Ovary (tissue), 9 donors: Measurements from ENCODE around the gene PKM. TPM values are rescaled to one million over a fixed set of nuclear protein-coding genes. Genes with fewer than 3 reads are reported as not detected.
"Not testable (repeated sequence)": the region's sequence is repeated elsewhere in the genome, so short reads cannot be mapped to it uniquely, and the experiment has no call there.

Experiments
- DNase-seq, 5 donors: peaks; one replicate each; pipeline ENCODE4 v3.0.0-alpha.2; 2019 to 2020
- H3K27ac ChIP-seq, 2 donors: fragments of 200-600 bp; one replicate each; pipeline versions ENCODE4 v1.5.1 to v1.8.0; 2019 to 2022
- H3K27me3 ChIP-seq: fragments of 200-600 bp; one replicate; pipeline ENCODE4 v1.8.0; 2022
- H3K36me3 ChIP-seq: fragments of 200-600 bp; sonication (generic); one replicate; pipeline ENCODE4 v1.5.1; 2019
- H3K4me1 ChIP-seq: one replicate; pipeline ENCODE4 v1.8.1; 2013; ENCODE audit warnings: mild to moderate bottlenecking, moderate library complexity; ENCODE audit not compliant: insufficient read depth
- H3K4me3 ChIP-seq: fragments of 200-600 bp; sonication (generic); one replicate; pipeline ENCODE4 v1.5.1; 2017
- H3K9me3 ChIP-seq, 2 donors: fragments of 200-600 bp in 1 of 2; sonication (generic) in 1 of 2; one replicate each; pipeline versions ENCODE4 v1.5.1 to v1.8.1; 2013 to 2019; ENCODE audit warnings: mild to moderate bottlenecking in 1 of 2, moderate library complexity in 1 of 2
- EP300 ChIP-seq: sonication (generic); formaldehyde crosslinking; IDR thresholded peaks from one replicate; pipeline ENCODE4 v1.6.1; 2017; ENCODE audit warnings: antibody characterized with exemption
- POLR2A ChIP-seq: fragments of 450-650 bp; IDR thresholded peaks from one replicate; pipeline ENCODE4 v1.6.1; 2017; ENCODE audit warnings: antibody characterized with exemption, mild to moderate bottlenecking, moderate library complexity
- WGBS, 3 donors: extraction: QIAGEN DNeasy Blood & Tissue Kit in 1 of 3; methylation state at CpG; one replicate each; pipeline versions ENCODE4 v1.1.5 to v1.1.7; 2013 to 2017; 5-methylcytosine and 5-hydroxymethylcytosine counted together
- intact Hi-C, 4 donors: fragments of 100-400 bp; cut with DNase I; formaldehyde crosslinking; loops; one replicate each; pipeline versions ENCODE4 v1.11.0 to v1.15.1; 2022 to 2023
- polyA plus RNA-seq, 2 donors: library from polyadenylated mRNA; stranded (reverse); fragments of 200-250 nt in 1 of 2; fragments of 350-450 nt in 1 of 2; fragmentation: Illumina TruSeq in 1 of 2; extraction: RNeasy Lipid Tissue Mini Kit (QIAGEN cat#74804) in 1 of 2; gene quantifications; one replicate each; pipeline ENCODE4 v1.2.3, GENCODE V29; 2013 to 2014
- total RNA-seq, 7 donors: library from RNA; depleted of rRNA in 2 of 7; stranded (reverse); fragments of >200 nt in 2 of 7; fragmentation: NEBNext Ultra II Directional in 3 of 7; extraction: Animal tissue kit (Norgen Biotek cat#: 25700) in 3 of 7; gene quantifications; one replicate each; pipeline versions ENCODE4 v1.1.0 to v1.2.4, GENCODE V29; 2016 to 2023
- TF ChIP-seq, protein P1 (sequence below), 3 donors: fragments of 450-650 bp in 2 of 3; fragments of 200-600 bp in 1 of 3; IDR thresholded peaks; one replicate each; pipeline versions ENCODE4 v1.5.1 to v1.8.0; 2016 to 2022; ENCODE audit warnings: antibody characterized with exemption in 3 of 3, mild to moderate bottlenecking in 1 of 3
- donor health status: DM: no; HTN: no; CAD: no; lungs with moderate emphysema.
- donor health status: DM: no; HTN: no; CAD: no.
- donor health status: Bipolar disorder and iron deficiency.
- donor health status: DM: yes; HTN: yes; CAD: no.
- donor health status: DM: no; HTN: no; CAD: no.
- donor health status: DM: yes; HTN: yes; CAD: no.

Gene PKM
- total and polyA plus RNA-seq, 9 donors = 128 to 692 (median 291) TPM

DNA sequence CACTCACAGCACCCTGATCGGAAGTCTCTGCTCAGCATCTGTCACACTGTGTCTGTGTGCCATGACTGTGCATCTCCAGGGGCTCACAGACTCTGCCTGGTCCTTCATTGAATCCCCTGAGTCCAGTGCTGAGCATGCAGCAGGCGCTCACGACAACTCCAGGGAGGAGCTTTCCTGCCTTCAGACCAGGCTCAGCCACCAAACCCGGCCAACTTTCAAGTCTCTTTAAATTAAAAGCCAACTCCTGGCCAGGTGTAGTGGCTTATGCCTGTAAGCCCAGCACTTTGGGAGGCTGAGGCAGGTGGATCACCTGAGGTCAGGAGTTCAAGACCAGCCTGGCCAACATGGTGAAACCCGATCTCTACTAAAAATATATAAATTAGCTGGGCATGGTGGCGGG, 57.6 kb downstream of the PKM start:
- Histone ChIP-seq H3K9me3 (no peaks in the 10 kb centered on the region), H3K27me3 (no peaks in the 10 kb centered on the region), H3K27ac (no peak overlapping the region), H3K36me3 (no peaks in the 10 kb centered on the region), H3K4me3 (no peak overlapping the region), H3K4me1 (no peaks in the 10 kb centered on the region)
- TF ChIP-seq EP300 = no peak
- no peak for TF ChIP-seq POLR2A
- TF ChIP-seq, protein P1, sequence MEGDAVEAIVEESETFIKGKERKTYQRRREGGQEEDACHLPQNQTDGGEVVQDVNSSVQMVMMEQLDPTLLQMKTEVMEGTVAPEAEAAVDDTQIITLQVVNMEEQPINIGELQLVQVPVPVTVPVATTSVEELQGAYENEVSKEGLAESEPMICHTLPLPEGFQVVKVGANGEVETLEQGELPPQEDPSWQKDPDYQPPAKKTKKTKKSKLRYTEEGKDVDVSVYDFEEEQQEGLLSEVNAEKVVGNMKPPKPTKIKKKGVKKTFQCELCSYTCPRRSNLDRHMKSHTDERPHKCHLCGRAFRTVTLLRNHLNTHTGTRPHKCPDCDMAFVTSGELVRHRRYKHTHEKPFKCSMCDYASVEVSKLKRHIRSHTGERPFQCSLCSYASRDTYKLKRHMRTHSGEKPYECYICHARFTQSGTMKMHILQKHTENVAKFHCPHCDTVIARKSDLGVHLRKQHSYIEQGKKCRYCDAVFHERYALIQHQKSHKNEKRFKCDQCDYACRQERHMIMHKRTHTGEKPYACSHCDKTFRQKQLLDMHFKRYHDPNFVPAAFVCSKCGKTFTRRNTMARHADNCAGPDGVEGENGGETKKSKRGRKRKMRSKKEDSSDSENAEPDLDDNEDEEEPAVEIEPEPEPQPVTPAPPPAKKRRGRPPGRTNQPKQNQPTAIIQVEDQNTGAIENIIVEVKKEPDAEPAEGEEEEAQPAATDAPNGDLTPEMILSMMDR (IDR thresholded peaks at IDR 0.05) = no peak
- no peak for DNase-seq
- WGBS, 3 donors = 88 to 95% (median 92%) methylated on average over 6 of the region's 6 CpGs
- intact Hi-C loops = no loop called here

DNA sequence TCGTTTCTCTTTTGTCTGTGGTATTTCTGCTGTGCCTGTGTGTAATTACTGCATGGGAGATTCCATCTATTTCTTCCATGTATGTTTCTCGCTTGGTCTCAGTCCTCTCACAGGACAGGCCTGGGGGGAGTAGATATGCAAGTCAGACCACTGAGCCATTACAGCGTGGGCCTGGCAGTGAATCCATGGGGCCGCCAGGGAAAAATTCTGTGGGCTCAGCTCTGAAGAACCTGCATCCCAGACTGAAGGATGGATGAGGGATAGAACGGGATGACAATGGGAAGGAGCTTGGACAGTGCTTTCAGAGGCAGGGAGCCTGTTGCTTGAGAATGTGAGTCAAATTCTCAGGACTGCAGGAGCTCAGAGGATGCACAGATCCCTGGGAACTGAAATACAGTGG, 58.2 kb downstream of the PKM start:
- Histone ChIP-seq H3K27ac (no peak overlapping the region), H3K27me3 (no peaks in the 10 kb centered on the region), H3K4me3 (no peak overlapping the region), H3K36me3 (no peaks in the 10 kb centered on the region), H3K9me3 (no peaks in the 10 kb centered on the region), H3K4me1 (no peaks in the 10 kb centered on the region)
- DNase-seq = no peak
- 71 to 79% (median 75%) methylated on average over 5 of the region's 5 CpGs for WGBS, 3 donors
- TF ChIP-seq POLR2A (no peak), EP300 (no peak)
- TF ChIP-seq, protein P1 (IDR thresholded peaks at IDR 0.05) = no peak
- intact Hi-C loops = no loop called here

DNA sequence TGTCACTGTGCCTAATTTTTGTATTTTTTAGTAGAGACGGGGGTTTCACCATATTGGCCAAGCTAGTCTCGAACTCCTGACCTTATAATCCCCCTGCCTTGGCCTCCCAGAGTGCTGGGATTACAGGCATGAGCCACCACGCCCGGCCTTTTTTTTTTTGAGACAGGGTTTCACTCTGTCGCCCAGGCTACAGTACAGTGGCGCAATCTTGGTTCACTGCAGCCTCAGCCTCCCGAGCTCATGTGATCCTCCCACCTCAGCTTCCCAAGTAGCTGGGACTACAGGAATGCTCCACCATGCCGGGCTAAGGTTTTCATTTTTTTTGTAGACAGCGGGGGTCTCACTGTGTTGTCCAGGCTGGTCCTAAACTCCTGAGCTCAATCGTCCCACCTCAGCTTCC, 59.0 kb downstream of the PKM start:
- 85 to 89% (median 86%) methylated on average over 10 of the region's 10 CpGs for WGBS, 3 donors
- H3K4me1 ChIP-seq, H3K27me3 ChIP-seq, DNase-seq, H3K4me3 ChIP-seq, H3K27ac ChIP-seq, H3K9me3 ChIP-seq, H3K36me3 ChIP-seq, intact Hi-C loops: not testable (repeated sequence)

DNA sequence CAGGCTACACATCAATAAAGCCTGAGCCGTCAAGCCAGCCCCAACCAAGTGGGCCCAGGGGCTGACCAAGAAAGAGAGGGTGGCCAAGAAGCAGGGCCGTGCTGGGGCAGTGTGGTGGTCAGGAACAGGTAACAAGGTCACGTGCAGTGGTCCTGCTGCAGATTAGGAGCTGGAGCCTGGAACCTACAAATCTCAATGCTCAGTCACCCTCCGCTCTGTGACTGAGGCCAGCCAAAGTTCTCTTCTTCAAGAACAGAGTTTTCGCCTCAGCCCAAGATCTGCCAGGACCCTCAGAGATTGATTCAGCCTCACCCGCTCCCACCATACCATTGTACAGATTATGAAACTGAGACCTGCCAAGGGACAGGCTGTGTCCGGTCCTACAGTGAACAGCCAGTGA, 60.3 kb downstream of the PKM start:
- intact Hi-C loops = no loop called here
- Histone ChIP-seq H3K4me3 (no peak overlapping the region), H3K27me3 (no peaks in the 10 kb centered on the region), H3K27ac (no peak overlapping the region), H3K36me3 (no peaks in the 10 kb centered on the region), H3K9me3 (no peaks in the 10 kb centered on the region), H3K4me1 (no peaks in the 10 kb centered on the region)
- no peak for DNase-seq
- WGBS, 3 donors = 90 to 92% (median 92%) methylated on average over 7 of the region's 7 CpGs
- TF ChIP-seq EP300 (no peak), POLR2A (no peak)
- TF ChIP-seq, protein P1 (IDR thresholded peaks at IDR 0.05) = no peak

DNA sequence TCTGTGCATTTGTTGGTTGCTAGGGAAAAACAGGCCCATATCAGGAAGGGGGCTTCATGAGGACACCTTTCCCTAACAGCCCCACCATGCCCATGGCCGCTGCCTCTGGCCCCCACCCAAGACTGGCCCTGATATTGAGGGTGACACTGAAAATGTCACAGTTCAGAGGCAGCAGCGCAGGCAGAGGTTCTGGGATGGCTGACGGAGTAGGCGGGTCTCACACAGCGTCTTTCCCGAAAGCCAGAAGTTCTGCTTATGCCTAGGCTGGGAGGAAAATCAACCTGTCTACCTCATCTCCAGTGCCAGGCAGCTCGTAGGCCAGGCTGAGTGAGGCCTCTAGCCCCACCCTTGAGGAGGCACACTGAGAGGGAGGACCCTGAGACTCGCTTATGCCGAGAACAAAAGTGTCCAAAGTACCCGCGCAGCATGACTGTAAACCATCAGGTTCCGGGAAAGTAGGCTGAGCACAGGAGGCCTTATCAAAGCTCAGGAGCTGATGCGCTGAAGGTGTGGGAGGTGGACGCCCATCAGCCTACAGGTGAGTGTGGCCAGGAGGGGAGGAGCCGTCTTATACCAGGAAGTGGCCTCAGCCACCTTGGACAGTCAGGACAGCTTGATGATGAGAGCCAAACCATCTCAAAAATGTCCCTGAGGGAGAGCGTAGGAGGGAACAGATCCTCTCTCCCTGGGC, 60.9 kb downstream of the PKM start:
- H3K9me3 ChIP-seq = no peaks in the 10 kb centered on the region
- no peak overlapping the region for H3K27ac ChIP-seq
- WGBS, 3 donors = 86 to 91% (median 88%) methylated on average over 16 of the region's 16 CpGs
- H3K27me3 ChIP-seq = no peaks in the 10 kb centered on the region
- H3K4me1 ChIP-seq = no peaks in the 10 kb centered on the region
- intact Hi-C loops = loop anchor here in 1 of 4 donors (10.0 kb wide), 1 partner anchor 425 kb away; no protein-coding TSS in a partner anchor
- H3K4me3 ChIP-seq = no peak overlapping the region
- no peak for DNase-seq
- H3K36me3 ChIP-seq = no peaks in the 10 kb centered on the region
- TF ChIP-seq EP300 = no peak
- TF ChIP-seq POLR2A = no peak
- TF ChIP-seq, protein P1 (IDR thresholded peaks at IDR 0.05) = no peak
